ENCODE data around the gene PDIA5. TPM values are rescaled to one million over a fixed set of nuclear protein-coding genes. Genes with fewer than 3 reads are reported as not detected.

Gene PDIA5
- total RNA-seq, 1 experiment from 2014 or later = 53.6 TPM

- H3K27ac ChIP-seq (ENCODE audit: low read length) = no peak overlapping the region
- DNase-seq (ENCODE audit: low read depth, low spot score) (no peak), ATAC-seq (no peak)
- TF ChIP-seq SIN3A (IDR thresholded peaks at IDR 0.05; ENCODE audit: borderline replicate concordance, insufficient read depth, low read depth, low read length) (no peak), TCF7L2 (IDR thresholded peaks at IDR 0.05; ENCODE audit: low read depth, low read length) (no peak), POLR2AphosphoS5 (IDR thresholded peaks at IDR 0.05; ENCODE audit: low read depth, low read length) (no peak)
- TF ChIP-seq, protein P1, sequence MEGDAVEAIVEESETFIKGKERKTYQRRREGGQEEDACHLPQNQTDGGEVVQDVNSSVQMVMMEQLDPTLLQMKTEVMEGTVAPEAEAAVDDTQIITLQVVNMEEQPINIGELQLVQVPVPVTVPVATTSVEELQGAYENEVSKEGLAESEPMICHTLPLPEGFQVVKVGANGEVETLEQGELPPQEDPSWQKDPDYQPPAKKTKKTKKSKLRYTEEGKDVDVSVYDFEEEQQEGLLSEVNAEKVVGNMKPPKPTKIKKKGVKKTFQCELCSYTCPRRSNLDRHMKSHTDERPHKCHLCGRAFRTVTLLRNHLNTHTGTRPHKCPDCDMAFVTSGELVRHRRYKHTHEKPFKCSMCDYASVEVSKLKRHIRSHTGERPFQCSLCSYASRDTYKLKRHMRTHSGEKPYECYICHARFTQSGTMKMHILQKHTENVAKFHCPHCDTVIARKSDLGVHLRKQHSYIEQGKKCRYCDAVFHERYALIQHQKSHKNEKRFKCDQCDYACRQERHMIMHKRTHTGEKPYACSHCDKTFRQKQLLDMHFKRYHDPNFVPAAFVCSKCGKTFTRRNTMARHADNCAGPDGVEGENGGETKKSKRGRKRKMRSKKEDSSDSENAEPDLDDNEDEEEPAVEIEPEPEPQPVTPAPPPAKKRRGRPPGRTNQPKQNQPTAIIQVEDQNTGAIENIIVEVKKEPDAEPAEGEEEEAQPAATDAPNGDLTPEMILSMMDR (IDR thresholded peaks at IDR 0.05) = no peak
- TF ChIP-seq, protein P2, sequence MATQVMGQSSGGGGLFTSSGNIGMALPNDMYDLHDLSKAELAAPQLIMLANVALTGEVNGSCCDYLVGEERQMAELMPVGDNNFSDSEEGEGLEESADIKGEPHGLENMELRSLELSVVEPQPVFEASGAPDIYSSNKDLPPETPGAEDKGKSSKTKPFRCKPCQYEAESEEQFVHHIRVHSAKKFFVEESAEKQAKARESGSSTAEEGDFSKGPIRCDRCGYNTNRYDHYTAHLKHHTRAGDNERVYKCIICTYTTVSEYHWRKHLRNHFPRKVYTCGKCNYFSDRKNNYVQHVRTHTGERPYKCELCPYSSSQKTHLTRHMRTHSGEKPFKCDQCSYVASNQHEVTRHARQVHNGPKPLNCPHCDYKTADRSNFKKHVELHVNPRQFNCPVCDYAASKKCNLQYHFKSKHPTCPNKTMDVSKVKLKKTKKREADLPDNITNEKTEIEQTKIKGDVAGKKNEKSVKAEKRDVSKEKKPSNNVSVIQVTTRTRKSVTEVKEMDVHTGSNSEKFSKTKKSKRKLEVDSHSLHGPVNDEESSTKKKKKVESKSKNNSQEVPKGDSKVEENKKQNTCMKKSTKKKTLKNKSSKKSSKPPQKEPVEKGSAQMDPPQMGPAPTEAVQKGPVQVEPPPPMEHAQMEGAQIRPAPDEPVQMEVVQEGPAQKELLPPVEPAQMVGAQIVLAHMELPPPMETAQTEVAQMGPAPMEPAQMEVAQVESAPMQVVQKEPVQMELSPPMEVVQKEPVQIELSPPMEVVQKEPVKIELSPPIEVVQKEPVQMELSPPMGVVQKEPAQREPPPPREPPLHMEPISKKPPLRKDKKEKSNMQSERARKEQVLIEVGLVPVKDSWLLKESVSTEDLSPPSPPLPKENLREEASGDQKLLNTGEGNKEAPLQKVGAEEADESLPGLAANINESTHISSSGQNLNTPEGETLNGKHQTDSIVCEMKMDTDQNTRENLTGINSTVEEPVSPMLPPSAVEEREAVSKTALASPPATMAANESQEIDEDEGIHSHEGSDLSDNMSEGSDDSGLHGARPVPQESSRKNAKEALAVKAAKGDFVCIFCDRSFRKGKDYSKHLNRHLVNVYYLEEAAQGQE (IDR thresholded peaks at IDR 0.05; ENCODE audit: insufficient read depth in 1 of 2, low read depth in 2 of 2, low read length in 1 of 2) = no peak
- H3K36me3 ChIP-seq (ENCODE audit: control insufficient read depth, insufficient read depth, low read length) = peaks cover 8% of the 10 kb centered on the region
- BruUV-seq (replicated peaks) = no TSS peak
- no peaks in the 10 kb centered on the region for H3K4me1 ChIP-seq (ENCODE audit: control insufficient read depth, insufficient read depth, low read length)
- ChIA-PET CTCF (no interaction called here), POLR2A (no interaction called here)
- no peak overlapping the region for H3K4me3 ChIP-seq (ENCODE audit: low read depth in 2 of 2, low read length in 2 of 2)
- no peaks in the 10 kb centered on the region for H3K9me3 ChIP-seq (ENCODE audit: control insufficient read depth, insufficient read depth, low read depth, low read length)
- intact Hi-C loops (cut with micrococcal nuclease; ENCODE audit: unreplicated experiment) (no loop called here), in situ Hi-C loops (cut with HindIII; ENCODE audit: low pct_unique_long_range_greater_than_20kb, low sequenced_read_pairs) (no loop called here)
- H3K27me3 ChIP-seq (ENCODE audit: control insufficient read depth, insufficient read depth, low read length) = no peaks in the 10 kb centered on the region
Observed at GRCh38 chr3:123148772-123149171, 81.9 kb downstream of the PDIA5 start.

GRCh38 chr3:123149525-123149924 is 82.7 kb downstream of the PDIA5 start:
- no peaks in the 10 kb centered on the region for H3K9me3 ChIP-seq (ENCODE audit: control insufficient read depth, insufficient read depth, low read depth, low read length)
- ChIA-PET CTCF (no interaction called here), POLR2A (no interaction called here)
- ATAC-seq (no peak), DNase-seq (ENCODE audit: low read depth, low spot score) (no peak)
- H3K4me1 ChIP-seq (ENCODE audit: control insufficient read depth, insufficient read depth, low read length) = no peaks in the 10 kb centered on the region
- TF ChIP-seq, protein P2 (IDR thresholded peaks at IDR 0.05; ENCODE audit: insufficient read depth in 1 of 2, low read depth in 2 of 2, low read length in 1 of 2) = no peak
- TF ChIP-seq POLR2AphosphoS5 (IDR thresholded peaks at IDR 0.05; ENCODE audit: low read depth, low read length) = no peak
- TF ChIP-seq, protein P1 (IDR thresholded peaks at IDR 0.05) = no peak
- no peak for TF ChIP-seq SIN3A (IDR thresholded peaks at IDR 0.05; ENCODE audit: borderline replicate concordance, insufficient read depth, low read depth, low read length)
- TF ChIP-seq TCF7L2 (IDR thresholded peaks at IDR 0.05; ENCODE audit: low read depth, low read length) = no peak
- peaks cover 8% of the 10 kb centered on the region for H3K36me3 ChIP-seq (ENCODE audit: control insufficient read depth, insufficient read depth, low read length)
- TSS peak; percentile 35 for BruUV-seq (replicated peaks)
- intact Hi-C loops (cut with micrococcal nuclease; ENCODE audit: unreplicated experiment) (no loop called here), in situ Hi-C loops (cut with HindIII; ENCODE audit: low pct_unique_long_range_greater_than_20kb, low sequenced_read_pairs) (no loop called here)
- no peak overlapping the region for H3K27ac ChIP-seq (ENCODE audit: low read length)
- H3K4me3 ChIP-seq (ENCODE audit: low read depth in 2 of 2, low read length in 2 of 2) = no peak overlapping the region
- H3K27me3 ChIP-seq (ENCODE audit: control insufficient read depth, insufficient read depth, low read length) = no peaks in the 10 kb centered on the region
